K562 (cell line): ENCODE data around the gene UBE3B.

Experiments
- BRD4 ChIP-seq: fragments of 200-600 bp; sonication (generic); IDR thresholded peaks from 2 replicates; pipeline ENCODE4 v1.6.1; 2017; ENCODE audit warnings: inconsistent platforms
- FOXM1 ChIP-seq, 2 experiments: fragments of 450-650 bp in 1 of 2; sonication (generic) in 1 of 2; formaldehyde crosslinking in 1 of 2; IDR thresholded peaks; 2 replicates each; pipeline versions ENCODE4 v1.6.1 to v1.9.0; 2017 to 2022; ENCODE audit warnings: low read depth in 2 of 2, mild to moderate bottlenecking in 2 of 2, missing genetic modification reagents in 1 of 2, moderate library complexity in 1 of 2
- GATA2 ChIP-seq: sonication (generic); formaldehyde crosslinking; IDR thresholded peaks from 2 replicates; pipeline ENCODE4 v1.4.0; 2020; ENCODE audit warnings: mild to moderate bottlenecking, missing genetic modification reagents
- HDGF ChIP-seq: fragments of 450-650 bp; IDR thresholded peaks from 2 replicates; pipeline ENCODE4 v1.6.1; 2016
- JUN ChIP-seq, 2 experiments: sonication (generic) in 1 of 2; formaldehyde crosslinking in 1 of 2; IDR thresholded peaks; 2 replicates each; pipeline versions ENCODE4 v1.6.1 to v1.8.0; 2012 to 2022; ENCODE audit warnings: borderline replicate concordance in 2 of 2, mild to moderate bottlenecking in 2 of 2, improper control_type of control experiment in 1 of 2, low read depth in 1 of 2, low read length in 1 of 2, missing genetic modification reagents in 1 of 2
- MXI1 ChIP-seq: IDR thresholded peaks from 2 replicates; pipeline ENCODE4 v1.6.1; 2011; ENCODE audit warnings: low read depth, mild to moderate bottlenecking, improper control_type of control experiment, low read length
- MYC ChIP-seq, 2 experiments: fragments of 250-450 bp in 1 of 2; sonication (Bioruptor Pico) in 1 of 2; IDR thresholded peaks; 2 replicates each; pipeline versions ENCODE4 v1.5.1 to v1.6.1; 2012 to 2021; ENCODE audit warnings: low read depth in 2 of 2, borderline replicate concordance in 1 of 2, improper control_type of control experiment in 1 of 2, low read length in 1 of 2, mild to moderate bottlenecking in 1 of 2, moderate library complexity in 1 of 2
- NEUROD1 ChIP-seq: fragments of 150-350 bp; IDR thresholded peaks from 2 replicates; pipeline ENCODE4 v1.6.1; 2014; ENCODE audit warnings: borderline replicate concordance, low read length, low read depth; ENCODE audit not compliant: partially characterized antibody
- POLR2A ChIP-seq: fragments of 450-650 bp; conservative IDR thresholded peaks from 2 replicates; pipeline ENCODE4 v1.6.1; 2016
- SIN3B ChIP-seq: fragments of 450-650 bp; IDR thresholded peaks from 2 replicates; pipeline ENCODE4 v1.6.1; 2017; ENCODE audit warnings: low read depth, mild to moderate bottlenecking, moderate library complexity
- TAF1 ChIP-seq: IDR thresholded peaks from 2 replicates; pipeline ENCODE4 v1.6.1; 2011; ENCODE audit warnings: mild to moderate bottlenecking, low read length, moderate library complexity; ENCODE audit not compliant: insufficient read depth, control insufficient read depth, severe bottlenecking; ENCODE audit errors: extremely low read depth
- ZFP36 ChIP-seq: fragments of 150-350 bp; IDR thresholded peaks from 2 replicates; pipeline ENCODE4 v1.6.1; 2018; ENCODE audit warnings: low read length, low read depth; ENCODE audit not compliant: partially characterized antibody
- TF ChIP-seq, protein P1 (sequence below): sonication (generic); formaldehyde crosslinking; IDR thresholded peaks from 2 replicates; pipeline ENCODE4 v1.8.0; 2022; ENCODE audit warnings: mild to moderate bottlenecking, missing genetic modification reagents, borderline replicate concordance
- TF ChIP-seq, protein P2 (sequence below), 3 experiments: IDR thresholded peaks in 2 of 3; conservative IDR thresholded peaks in 1 of 3; 2 replicates each; pipeline ENCODE4 v1.5.1; 2011 to 2012; ENCODE audit warnings: low read length in 3 of 3, mild to moderate bottlenecking in 3 of 3, control low read depth in 2 of 3, improper control_type of control experiment in 1 of 3, inconsistent platforms in 1 of 3, low read depth in 1 of 3, mixed read lengths in 1 of 3, moderate library complexity in 1 of 3; ENCODE audit not compliant: insufficient read depth in 2 of 3

DNA sequence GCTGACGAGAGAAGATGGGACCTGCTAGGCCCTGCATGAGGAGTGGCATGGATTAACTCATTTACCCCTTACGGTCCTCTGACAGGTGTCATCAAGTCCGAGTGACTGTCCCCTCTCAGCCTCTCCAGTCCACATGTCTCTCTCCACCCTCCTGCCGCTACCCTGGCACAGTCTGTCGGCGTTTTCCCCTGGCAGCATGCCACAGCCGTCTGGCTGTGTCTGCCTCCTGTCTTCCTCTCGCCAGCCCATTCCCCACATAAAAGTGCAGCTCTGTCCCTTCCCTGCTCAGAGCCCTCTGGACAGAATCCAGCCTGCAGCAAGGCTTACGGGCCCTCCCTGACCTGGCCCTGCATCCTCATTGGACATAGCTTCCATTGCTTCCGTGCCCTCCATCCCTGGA, 45.6 kb downstream of the UBE3B start:
- TF ChIP-seq, protein P1, sequence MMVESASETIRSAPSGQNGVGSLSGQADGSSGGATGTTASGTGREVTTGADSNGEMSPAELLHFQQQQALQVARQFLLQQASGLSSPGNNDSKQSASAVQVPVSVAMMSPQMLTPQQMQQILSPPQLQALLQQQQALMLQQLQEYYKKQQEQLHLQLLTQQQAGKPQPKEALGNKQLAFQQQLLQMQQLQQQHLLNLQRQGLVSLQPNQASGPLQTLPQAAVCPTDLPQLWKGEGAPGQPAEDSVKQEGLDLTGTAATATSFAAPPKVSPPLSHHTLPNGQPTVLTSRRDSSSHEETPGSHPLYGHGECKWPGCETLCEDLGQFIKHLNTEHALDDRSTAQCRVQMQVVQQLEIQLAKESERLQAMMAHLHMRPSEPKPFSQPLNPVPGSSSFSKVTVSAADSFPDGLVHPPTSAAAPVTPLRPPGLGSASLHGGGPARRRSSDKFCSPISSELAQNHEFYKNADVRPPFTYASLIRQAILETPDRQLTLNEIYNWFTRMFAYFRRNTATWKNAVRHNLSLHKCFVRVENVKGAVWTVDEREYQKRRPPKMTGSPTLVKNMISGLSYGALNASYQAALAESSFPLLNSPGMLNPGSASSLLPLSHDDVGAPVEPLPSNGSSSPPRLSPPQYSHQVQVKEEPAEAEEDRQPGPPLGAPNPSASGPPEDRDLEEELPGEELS (CRISPR knock-in tag), result no peak
- no peak for TF ChIP-seq BRD4
- TF ChIP-seq, protein P2, sequence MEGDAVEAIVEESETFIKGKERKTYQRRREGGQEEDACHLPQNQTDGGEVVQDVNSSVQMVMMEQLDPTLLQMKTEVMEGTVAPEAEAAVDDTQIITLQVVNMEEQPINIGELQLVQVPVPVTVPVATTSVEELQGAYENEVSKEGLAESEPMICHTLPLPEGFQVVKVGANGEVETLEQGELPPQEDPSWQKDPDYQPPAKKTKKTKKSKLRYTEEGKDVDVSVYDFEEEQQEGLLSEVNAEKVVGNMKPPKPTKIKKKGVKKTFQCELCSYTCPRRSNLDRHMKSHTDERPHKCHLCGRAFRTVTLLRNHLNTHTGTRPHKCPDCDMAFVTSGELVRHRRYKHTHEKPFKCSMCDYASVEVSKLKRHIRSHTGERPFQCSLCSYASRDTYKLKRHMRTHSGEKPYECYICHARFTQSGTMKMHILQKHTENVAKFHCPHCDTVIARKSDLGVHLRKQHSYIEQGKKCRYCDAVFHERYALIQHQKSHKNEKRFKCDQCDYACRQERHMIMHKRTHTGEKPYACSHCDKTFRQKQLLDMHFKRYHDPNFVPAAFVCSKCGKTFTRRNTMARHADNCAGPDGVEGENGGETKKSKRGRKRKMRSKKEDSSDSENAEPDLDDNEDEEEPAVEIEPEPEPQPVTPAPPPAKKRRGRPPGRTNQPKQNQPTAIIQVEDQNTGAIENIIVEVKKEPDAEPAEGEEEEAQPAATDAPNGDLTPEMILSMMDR (IDR thresholded peaks at IDR 0.05 in 2 of 3, conservative IDR thresholded peaks at IDR 0.05 in 1 of 3; ENCODE audit: insufficient read depth in 2 of 3, low read depth in 1 of 3, low read length in 3 of 3), result no peak
- no peak for TF ChIP-seq ZFP36
- TF ChIP-seq POLR2A, result no peak
- TF ChIP-seq JUN (IDR thresholded peaks at IDR 0.05; ENCODE audit: borderline replicate concordance, low read depth, low read length), result no peak
- no peak for TF ChIP-seq JUN (CRISPR knock-in tag; IDR thresholded peaks at IDR 0.05; ENCODE audit: borderline replicate concordance)
- no peak for TF ChIP-seq HDGF
- TF ChIP-seq TAF1, result no peak
- no peak for TF ChIP-seq FOXM1 (IDR thresholded peaks at IDR 0.05; ENCODE audit: low read depth)
- TF ChIP-seq FOXM1 (CRISPR knock-in tag; IDR thresholded peaks at IDR 0.05; ENCODE audit: low read depth), result no peak
- no peak for TF ChIP-seq MYC (IDR thresholded peaks at IDR 0.05; ENCODE audit: low read depth, low read length)
- TF ChIP-seq MYC (CRISPR knock-in tag; IDR thresholded peaks at IDR 0.05; ENCODE audit: borderline replicate concordance, low read depth), result no peak
- TF ChIP-seq NEUROD1, result no peak
- no peak for TF ChIP-seq SIN3B
- TF ChIP-seq MXI1, result no peak
- no peak for TF ChIP-seq GATA2 (CRISPR knock-in tag)
